ENCODE measurements around the gene HCRTR1. TPM values are rescaled to one million over a fixed set of nuclear protein-coding genes. Genes with fewer than 3 reads are reported as not detected.

The HCRTR1 gene
- total and polyA plus RNA-seq, 2 donors (not counting 1 experiment from before 2014, with no cell fraction given): 0.22 TPM; not detected in 1

DNA sequence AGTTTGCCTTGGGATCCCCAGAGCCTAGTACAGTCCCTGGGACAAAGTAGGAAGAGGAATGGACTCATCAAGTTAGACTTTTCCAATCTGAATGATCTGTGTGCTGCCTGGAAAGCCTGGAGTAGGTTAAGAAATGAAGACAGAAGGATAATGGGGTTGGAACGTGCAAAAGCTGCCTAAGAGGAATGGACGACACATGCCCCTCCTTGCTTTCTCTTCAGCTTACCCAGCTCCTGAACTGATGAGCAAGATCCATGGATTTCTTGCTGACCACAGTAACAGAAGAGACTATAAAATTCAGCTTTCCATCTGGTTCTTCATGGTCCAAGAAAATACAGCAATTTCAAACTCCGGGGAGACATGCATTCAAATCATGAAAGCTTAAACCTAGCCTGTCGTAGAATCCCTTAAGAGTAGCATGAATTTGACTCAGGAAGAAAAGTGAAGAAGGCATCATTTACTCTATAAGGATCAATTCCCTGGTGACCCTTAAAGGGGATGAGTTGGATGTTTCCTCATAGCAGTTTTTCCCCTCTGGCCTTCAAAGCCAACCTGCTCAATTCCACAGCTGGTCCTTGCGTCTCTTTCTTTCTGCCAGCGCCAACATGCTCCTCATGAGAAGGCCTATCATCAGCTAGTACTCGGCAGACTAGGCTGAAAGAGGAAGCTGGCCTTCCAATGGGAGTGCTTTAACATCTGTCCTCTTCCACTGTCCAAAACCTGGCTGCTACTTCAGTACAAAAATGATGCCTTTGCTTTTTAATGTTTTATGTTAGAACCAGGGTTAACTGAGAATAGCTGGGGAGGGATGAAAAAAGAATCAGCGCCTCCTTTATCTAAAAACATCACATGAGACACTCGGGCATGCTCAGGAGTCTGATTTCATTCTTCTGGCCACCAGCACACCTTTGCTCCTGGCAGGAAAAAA is 32.9 kb downstream of the HCRTR1 start:
- intact Hi-C loops (cut with micrococcal nuclease): no loop called here
- TF ChIP-seq EZH2 (IDR thresholded peaks at IDR 0.05; ENCODE audit: borderline replicate concordance, insufficient read depth, low read depth, low read length, poor library complexity, severe bottlenecking): no peak
- TF ChIP-seq, protein P1, sequence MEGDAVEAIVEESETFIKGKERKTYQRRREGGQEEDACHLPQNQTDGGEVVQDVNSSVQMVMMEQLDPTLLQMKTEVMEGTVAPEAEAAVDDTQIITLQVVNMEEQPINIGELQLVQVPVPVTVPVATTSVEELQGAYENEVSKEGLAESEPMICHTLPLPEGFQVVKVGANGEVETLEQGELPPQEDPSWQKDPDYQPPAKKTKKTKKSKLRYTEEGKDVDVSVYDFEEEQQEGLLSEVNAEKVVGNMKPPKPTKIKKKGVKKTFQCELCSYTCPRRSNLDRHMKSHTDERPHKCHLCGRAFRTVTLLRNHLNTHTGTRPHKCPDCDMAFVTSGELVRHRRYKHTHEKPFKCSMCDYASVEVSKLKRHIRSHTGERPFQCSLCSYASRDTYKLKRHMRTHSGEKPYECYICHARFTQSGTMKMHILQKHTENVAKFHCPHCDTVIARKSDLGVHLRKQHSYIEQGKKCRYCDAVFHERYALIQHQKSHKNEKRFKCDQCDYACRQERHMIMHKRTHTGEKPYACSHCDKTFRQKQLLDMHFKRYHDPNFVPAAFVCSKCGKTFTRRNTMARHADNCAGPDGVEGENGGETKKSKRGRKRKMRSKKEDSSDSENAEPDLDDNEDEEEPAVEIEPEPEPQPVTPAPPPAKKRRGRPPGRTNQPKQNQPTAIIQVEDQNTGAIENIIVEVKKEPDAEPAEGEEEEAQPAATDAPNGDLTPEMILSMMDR (IDR thresholded peaks at IDR 0.05): no peak
- H3K27ac ChIP-seq (ENCODE audit: low read length in 2 of 2): no peak overlapping the region
- peaks cover 5 to 6% of the 10 kb centered on the region in 2 donors for H3K4me1 ChIP-seq (ENCODE audit: control insufficient read depth in 2 of 2, insufficient read depth in 2 of 2, low read length in 2 of 2)
- no peak overlapping the region for H3K4me3 ChIP-seq (ENCODE audit: control extremely low read depth in 1 of 5, extremely low read depth in 1 of 5, insufficient read depth in 1 of 5, low read depth in 2 of 5, low read length in 4 of 5)
- no peaks in the 10 kb centered on the region for H3K36me3 ChIP-seq (replicated peaks in 1 of 2; ENCODE audit: control extremely low read depth in 1 of 2, control insufficient read depth in 1 of 2, extremely low read depth in 1 of 2, insufficient read depth in 2 of 2, low read length in 1 of 2)
- ChIA-PET POLR2A (no interaction called here), CTCF (interaction anchor here (0.6 to 1.6 kb wide), 5 partner anchors 11 to 331 kb away, joined by 3 to 7 read pairs (median 4); no protein-coding TSS in a partner anchor)
- 85% methylated on average over 8 of the region's 9 CpGs for WGBS (ENCODE audit: insufficient coverage)
- H3K4me1 Mint-ChIP-seq: peaks cover 13% of the 10 kb centered on the region
- peaks cover 2% of the 10 kb centered on the region for H3K27me3 Mint-ChIP-seq
- H3K27me3 ChIP-seq (replicated peaks in 1 of 4; ENCODE audit: control extremely low read depth in 1 of 4, control insufficient read depth in 3 of 4, insufficient read depth in 4 of 4, low read length in 3 of 4): no peaks in the 10 kb centered on the region
- H3K9ac ChIP-seq (ENCODE audit: low read length): no peak overlapping the region
- ATAC-seq (ENCODE audit: low read depth): no peak
- H3K9me3 Mint-ChIP-seq (ENCODE audit: insufficient read depth): no peaks in the 10 kb centered on the region
- DNase-seq: no peak
- no peak overlapping the region for H2AFZ ChIP-seq (ENCODE audit: insufficient read depth, low read depth, low read length, poor library complexity, severe bottlenecking)
- H3K4me3 Mint-ChIP-seq: no peak overlapping the region
- H3K79me2 ChIP-seq (ENCODE audit: control insufficient read depth, insufficient read depth, low read length): no peaks in the 10 kb centered on the region
- H3K27ac Mint-ChIP-seq: no peak overlapping the region
- no peak overlapping the region for H3K4me2 ChIP-seq (replicated peaks; ENCODE audit: low read depth, low read length, poor library complexity, severe bottlenecking)
- H4K20me1 ChIP-seq (ENCODE audit: control insufficient read depth, insufficient read depth, low read length, poor library complexity, severe bottlenecking): no peaks in the 10 kb centered on the region
- H3K9me3 ChIP-seq (ENCODE audit: control extremely low read depth in 1 of 3, control insufficient read depth in 2 of 3, insufficient read depth in 1 of 3, low read length in 2 of 3): no peaks in the 10 kb centered on the region

DNA sequence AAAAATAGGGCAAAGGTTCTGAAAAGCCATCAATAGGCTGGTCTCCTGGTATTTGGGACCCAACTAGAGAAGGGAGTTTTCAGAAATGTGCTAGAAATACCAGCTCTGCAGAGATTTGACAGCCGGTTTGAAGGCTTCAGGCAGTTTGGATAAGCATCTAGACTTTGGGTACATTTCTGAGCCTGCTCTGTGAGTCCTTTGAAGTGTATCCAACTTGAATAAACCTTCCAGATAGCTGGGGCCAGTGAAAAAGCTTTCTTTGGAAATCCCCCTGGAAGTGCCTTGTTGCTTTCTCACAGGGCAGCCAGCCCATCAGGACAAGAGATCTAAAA is 33.6 kb downstream of the HCRTR1 start:
- ChIA-PET CTCF (interaction anchor here (0.6 to 1.6 kb wide), 4 partner anchors 10 to 341 kb away, joined by 3 to 7 read pairs (median 4); no protein-coding TSS in a partner anchor), POLR2A (no interaction called here)
- DNase-seq (no peak), ATAC-seq (ENCODE audit: low read depth) (no peak)
- Histone ChIP-seq H2AFZ (ENCODE audit: insufficient read depth, low read depth, low read length, poor library complexity, severe bottlenecking) (no peak overlapping the region), H4K20me1 (ENCODE audit: control insufficient read depth, insufficient read depth, low read length, poor library complexity, severe bottlenecking) (no peaks in the 10 kb centered on the region), H3K79me2 (ENCODE audit: control insufficient read depth, insufficient read depth, low read length) (no peaks in the 10 kb centered on the region), H3K4me2 (replicated peaks; ENCODE audit: low read depth, low read length, poor library complexity, severe bottlenecking) (no peak overlapping the region), H3K36me3 (replicated peaks in 1 of 2; ENCODE audit: control extremely low read depth in 1 of 2, control insufficient read depth in 1 of 2, extremely low read depth in 1 of 2, insufficient read depth in 2 of 2, low read length in 1 of 2) (no peaks in the 10 kb centered on the region), H3K27me3 (replicated peaks in 1 of 4; ENCODE audit: control extremely low read depth in 1 of 4, control insufficient read depth in 3 of 4, insufficient read depth in 4 of 4, low read length in 3 of 4) (peaks cover 0 to under 1% (median 0%) of the 10 kb centered on the region in 4 experiments), H3K4me1 (ENCODE audit: control insufficient read depth in 2 of 2, insufficient read depth in 2 of 2, low read length in 2 of 2) (no peaks in the 10 kb centered on the region), H3K4me3 (ENCODE audit: control extremely low read depth in 1 of 5, extremely low read depth in 1 of 5, insufficient read depth in 1 of 5, low read depth in 2 of 5, low read length in 4 of 5) (no peak overlapping the region), H3K9me3 (ENCODE audit: control extremely low read depth in 1 of 3, control insufficient read depth in 2 of 3, insufficient read depth in 1 of 3, low read length in 2 of 3) (no peaks in the 10 kb centered on the region), H3K9ac (ENCODE audit: low read length) (no peak overlapping the region), H3K27ac (ENCODE audit: low read length in 2 of 2) (no peak overlapping the region)
- Mint-ChIP-seq H3K27me3 (peaks cover 7% of the 10 kb centered on the region), H3K4me1 (peaks cover 7% of the 10 kb centered on the region), H3K27ac (no peak overlapping the region), H3K4me3 (no peak overlapping the region), H3K9me3 (ENCODE audit: insufficient read depth) (no peaks in the 10 kb centered on the region)
- TF ChIP-seq EZH2 (IDR thresholded peaks at IDR 0.05; ENCODE audit: borderline replicate concordance, insufficient read depth, low read depth, low read length, poor library complexity, severe bottlenecking): no peak
- TF ChIP-seq, protein P1 (IDR thresholded peaks at IDR 0.05): no peak
- intact Hi-C loops (cut with micrococcal nuclease): no loop called here
- WGBS (ENCODE audit: insufficient coverage): 100% methylated on average over 1 of the region's 1 CpG

All from B cell (primary cell).